ENCODE measurements around the gene NCAN.
A peak's percentile ranks its signal among the peaks of the same experiment; 100 is the strongest.
"Not testable (repeated sequence)": the region's sequence is repeated elsewhere in the genome, so short reads cannot be mapped to it uniquely, and the experiment has no call there.

The NCAN gene

GRCh38 chr19:19193926-19194325, 17.8 kb upstream of the NCAN start:
- DNase-seq (ENCODE audit: low read depth in 2 of 2) = no peak

GRCh38 chr19:19201697-19202630, 9.8 kb upstream of the NCAN start:
- DNase-seq (ENCODE audit: low read depth in 2 of 2) = no peak

- DNase-seq (ENCODE audit: low read depth in 2 of 2) = no peak
Observed at GRCh38 chr19:19202707-19203011, 9.1 kb upstream of the NCAN start.

GRCh38 chr19:19203012-19203856, 8.5 kb upstream of the NCAN start, which contains the start of gene NR2C2AP:
Gene NR2C2AP (minus strand): TSS chr19:19203414. CDS start chr19:19203060, 354 bp downstream.
- DNase-seq (ENCODE audit: low read depth in 2 of 2) = peak; percentile 86 to 89

GRCh38 chr19:19204181-19204580, 7.6 kb upstream of the NCAN start:
- no peak for DNase-seq (ENCODE audit: low read depth in 2 of 2)

- no peak for DNase-seq (ENCODE audit: low read depth in 2 of 2)
Observed at GRCh38 chr19:19205416-19206410, 6.0 kb upstream of the NCAN start.

- DNase-seq (ENCODE audit: low read depth in 2 of 2) = no peak
Observed at GRCh38 chr19:19206938-19207337, 4.8 kb upstream of the NCAN start.

GRCh38 chr19:19207637-19208572, 3.9 kb upstream of the NCAN start:
- DNase-seq (ENCODE audit: low read depth in 2 of 2) = no peak

GRCh38 chr19:19209372-19209771, 2.4 kb upstream of the NCAN start:
- DNase-seq (ENCODE audit: low read depth in 2 of 2) = no peak

GRCh38 chr19:19212916-19213315, 1.2 kb downstream of the NCAN start:
- DNase-seq (ENCODE audit: low read depth in 2 of 2) = no peak

- DNase-seq (ENCODE audit: low read depth in 2 of 2) = no peak
Observed at GRCh38 chr19:19213426-19214158, 1.8 kb downstream of the NCAN start.

- no peak for DNase-seq (ENCODE audit: low read depth in 2 of 2)
Observed at GRCh38 chr19:19214159-19214490, 2.4 kb downstream of the NCAN start.

GRCh38 chr19:19214892-19215291, 3.1 kb downstream of the NCAN start:
- no peak for DNase-seq (ENCODE audit: low read depth in 2 of 2)

- DNase-seq (ENCODE audit: low read depth in 2 of 2) = no peak
Observed at GRCh38 chr19:19215792-19216191, 4.0 kb downstream of the NCAN start.

- no peak for DNase-seq (ENCODE audit: low read depth in 2 of 2)
Observed at GRCh38 chr19:19217099-19217498, 5.3 kb downstream of the NCAN start.

GRCh38 chr19:19218911-19219310, 7.2 kb downstream of the NCAN start:
- DNase-seq (ENCODE audit: low read depth in 2 of 2) = no peak

- DNase-seq (ENCODE audit: low read depth in 2 of 2) = not testable (repeated sequence)
Observed at GRCh38 chr19:19221000-19221399, 9.2 kb downstream of the NCAN start.

- DNase-seq (ENCODE audit: low read depth in 2 of 2) = no peak
Observed at GRCh38 chr19:19223060-19223459, 11.3 kb downstream of the NCAN start.

GRCh38 chr19:19223636-19224035, 11.9 kb downstream of the NCAN start:
- DNase-seq (ENCODE audit: low read depth in 2 of 2) = no peak
